DMS114 treated with DMSO at 0.1 percent for 48 hours (cell line): ENCODE data around the gene ANKRD17.
"Not testable (repeated sequence)": the region's sequence is repeated elsewhere in the genome, so short reads cannot be mapped to it uniquely, and the experiment has no call there.

Source experiments
- DNase-seq: peaks from one replicate; lab custom pipeline; 2025; ENCODE audit not compliant: unreplicated experiment; lab: John Stamatoyannopoulos, UW

The ANKRD17 gene

DNA sequence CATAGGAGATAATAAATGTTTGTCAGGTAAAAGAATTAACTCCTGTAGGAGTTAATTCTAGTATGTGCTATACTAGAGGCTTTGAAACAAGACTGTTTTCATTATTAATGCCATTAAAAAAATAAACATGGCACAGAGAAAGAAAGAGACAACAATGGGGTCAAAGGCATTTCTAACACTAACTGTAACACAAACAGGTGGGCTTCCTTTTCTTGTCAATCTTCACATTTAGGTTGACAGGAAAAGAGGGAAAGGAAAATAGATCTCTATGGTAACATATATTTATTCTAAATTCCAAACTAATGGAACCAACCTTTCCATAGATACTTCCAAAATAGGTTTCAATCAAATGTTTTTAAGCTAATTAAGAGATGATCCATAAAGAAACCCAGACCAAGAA lies 9.8 kb downstream of the ANKRD17 start:
- no peak for DNase-seq

DNA sequence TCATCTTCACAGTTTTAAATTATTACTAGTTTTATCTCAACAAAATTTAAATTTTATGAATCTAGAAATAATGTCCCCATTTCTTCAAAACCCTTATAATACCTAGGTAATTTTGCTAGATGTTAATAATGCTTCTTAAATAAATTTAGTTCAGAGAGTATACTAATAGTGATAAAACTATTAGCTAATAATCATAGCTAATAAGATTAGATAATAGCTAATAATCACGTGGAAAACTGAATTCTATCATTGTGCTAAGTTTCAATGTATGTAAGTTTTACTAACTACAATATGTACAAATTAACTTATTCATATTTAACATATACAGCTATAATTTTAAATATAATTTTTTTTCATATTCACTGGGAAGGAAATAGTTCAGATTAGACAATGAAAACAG lies 10.2 kb downstream of the ANKRD17 start:
- no peak for DNase-seq

DNA sequence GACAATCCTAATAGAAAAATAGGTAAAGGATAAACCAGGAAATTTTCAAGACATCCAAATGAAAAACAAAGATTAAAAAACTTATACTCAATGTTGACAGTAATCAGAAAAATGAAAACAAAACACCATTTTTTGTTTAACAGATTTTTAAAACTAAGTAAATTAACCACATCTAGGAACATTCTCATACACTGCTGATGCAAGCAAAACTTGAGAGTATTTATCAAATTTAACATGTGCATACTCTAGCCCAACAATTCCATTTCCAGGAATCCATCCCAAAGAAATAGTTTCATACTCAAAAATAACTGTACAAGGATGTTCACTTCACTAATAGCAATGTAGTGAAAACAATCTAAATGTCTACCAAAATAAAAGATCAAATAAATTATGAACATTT lies 11.5 kb downstream of the ANKRD17 start:
- DNase-seq: no peak

DNA sequence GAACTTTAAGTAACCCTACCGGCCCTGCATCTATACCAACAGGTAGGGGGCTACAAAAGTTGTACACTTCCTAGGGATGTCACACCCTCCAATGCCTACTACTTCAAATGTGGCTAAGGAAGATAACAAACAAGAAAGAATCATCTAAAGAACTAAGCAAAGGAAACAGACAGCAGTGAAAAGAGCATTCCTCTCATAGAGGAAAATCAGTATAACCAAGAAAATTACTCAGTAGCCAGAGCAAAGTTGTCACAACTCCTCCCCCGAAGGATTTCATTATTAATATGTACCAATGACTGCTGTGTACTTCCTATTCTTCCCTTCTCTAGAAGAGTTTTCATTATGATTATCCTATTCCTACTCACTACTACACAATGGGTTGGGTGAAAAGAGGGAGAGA lies 12.6 kb downstream of the ANKRD17 start:
- DNase-seq: no peak

DNA sequence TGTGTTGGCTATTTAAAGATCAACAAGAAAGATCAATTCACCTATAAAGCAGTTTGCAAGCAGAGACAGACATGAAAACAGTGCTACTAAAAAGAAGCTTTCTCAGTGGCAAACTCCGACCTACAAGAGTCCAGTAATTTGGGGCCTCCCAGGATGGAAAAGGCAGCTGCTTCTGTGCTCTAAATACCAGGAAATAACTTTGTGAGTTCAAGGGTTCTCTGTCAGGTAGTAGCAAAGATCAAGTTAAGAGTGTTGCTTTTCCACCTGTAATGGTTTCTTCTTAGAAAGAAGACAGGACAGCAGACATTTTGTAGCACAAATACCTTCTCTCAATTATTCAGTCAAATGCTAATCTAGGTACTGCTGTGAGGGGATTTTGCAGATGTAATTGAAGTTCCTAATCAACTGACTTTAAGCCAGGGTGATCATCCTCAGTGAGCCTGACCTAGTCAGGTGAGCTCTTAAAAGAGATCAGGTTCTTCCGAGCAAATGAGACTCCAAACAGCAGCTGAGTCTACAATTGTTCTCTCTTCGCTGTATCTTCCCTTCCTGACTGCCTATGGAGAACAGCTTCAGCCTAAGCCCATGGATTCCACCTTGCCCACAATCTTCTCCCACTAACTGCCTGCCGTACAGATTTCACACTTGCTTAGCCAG lies 13.5 kb downstream of the ANKRD17 start:
- DNase-seq: no peak

DNA sequence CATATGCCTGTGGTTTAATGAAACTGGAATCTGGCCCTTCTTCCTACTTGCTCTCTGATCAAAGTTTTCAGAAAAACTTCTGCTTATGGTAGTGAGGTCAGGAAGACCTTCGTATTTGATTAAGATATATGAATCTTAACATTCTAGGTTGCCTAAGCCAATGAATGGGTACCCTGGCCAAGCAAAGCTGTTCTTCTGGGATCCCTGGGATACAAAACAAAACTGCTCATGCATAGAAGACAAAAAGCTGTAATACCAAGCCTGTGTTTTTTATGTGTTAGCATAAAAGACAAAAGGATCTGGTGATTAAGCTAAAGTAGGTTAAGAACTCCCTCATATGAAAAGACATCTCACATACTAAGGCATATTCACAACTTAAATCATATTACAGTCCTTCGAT lies 21.6 kb downstream of the ANKRD17 start:
- DNase-seq: no peak

DNA sequence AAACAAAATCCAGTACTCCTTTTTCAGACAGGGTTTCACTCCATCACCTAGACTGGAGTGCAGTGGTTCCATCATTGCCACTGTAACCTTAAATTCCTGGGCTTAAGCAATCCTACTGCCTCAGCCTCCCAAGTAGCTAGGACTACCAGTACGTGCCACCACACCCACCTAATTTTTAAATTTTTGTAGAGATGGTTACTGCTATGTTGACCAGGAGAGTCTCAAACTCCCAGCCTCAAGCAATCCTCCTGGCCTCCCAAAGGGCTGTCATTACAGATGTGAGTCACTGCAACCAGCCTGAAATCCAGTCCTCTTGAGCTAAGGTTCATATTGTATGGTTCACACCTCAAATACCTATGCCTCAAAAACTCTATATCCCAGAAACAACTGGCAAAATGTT lies 22.4 kb downstream of the ANKRD17 start:
- no peak for DNase-seq

DNA sequence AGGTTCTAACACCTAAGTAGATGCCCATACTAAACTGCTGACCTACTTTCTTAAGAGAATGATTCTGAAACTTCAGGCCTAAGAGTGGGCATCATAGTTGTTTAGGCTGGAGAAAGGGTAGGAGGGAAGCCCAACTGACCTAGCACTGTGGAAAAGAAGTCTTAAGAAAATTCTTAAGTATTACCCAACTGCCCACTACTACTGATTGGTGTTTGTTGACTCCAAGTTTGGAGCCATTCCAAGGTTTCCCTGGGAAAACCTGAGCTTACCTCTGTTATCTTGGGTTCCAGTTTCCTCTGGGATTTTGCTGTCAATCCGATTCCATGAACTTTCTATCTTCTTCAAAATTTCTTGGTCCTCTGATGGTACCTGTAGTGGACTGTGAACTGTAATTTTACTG lies 23.9 kb downstream of the ANKRD17 start:
- no peak for DNase-seq

DNA sequence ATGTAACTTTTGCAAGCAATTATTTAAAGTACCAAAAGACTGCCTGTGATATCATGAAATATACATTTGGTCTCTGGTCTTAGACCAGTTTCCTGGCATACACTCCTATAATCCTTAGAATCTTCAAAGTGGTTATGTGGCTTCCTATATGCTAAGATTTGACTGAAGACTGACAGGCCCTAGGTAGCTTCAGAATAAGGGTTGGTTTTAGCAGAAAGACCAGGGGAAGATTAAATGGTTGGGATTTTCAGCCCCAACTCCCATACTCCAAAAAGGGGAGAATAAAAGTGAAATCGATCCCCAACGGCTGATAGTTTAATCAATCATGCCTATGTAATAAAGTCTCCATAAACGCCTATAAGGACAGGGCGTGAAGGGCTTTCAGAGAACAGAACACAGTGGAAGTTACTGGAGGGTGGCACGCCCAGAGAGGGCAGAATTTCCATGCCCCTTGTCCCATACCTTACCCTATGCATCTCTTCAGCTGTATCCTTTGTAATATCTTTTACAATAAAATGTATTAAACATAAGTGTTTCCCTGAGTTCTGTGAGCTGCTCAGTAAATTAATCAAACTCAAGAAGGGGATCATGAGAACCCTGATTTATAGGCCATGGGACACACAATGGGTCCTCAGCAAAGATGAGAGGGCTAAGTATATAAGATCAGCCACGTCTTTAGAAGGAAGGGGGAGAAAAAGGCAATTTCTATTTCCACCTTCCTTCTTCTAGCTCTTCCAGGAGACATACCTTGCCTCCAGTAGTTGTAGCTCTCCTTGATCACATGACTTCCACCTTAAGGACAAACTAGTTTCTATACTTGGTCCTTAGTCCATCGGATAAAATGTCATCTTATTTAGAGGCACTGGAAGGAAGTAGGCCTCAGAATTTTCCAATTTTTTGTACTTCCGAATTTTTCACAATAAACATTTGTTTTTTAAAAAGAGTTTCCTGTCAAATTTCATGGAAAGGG lies 26.8 kb downstream of the ANKRD17 start:
- DNase-seq: no peak

DNA sequence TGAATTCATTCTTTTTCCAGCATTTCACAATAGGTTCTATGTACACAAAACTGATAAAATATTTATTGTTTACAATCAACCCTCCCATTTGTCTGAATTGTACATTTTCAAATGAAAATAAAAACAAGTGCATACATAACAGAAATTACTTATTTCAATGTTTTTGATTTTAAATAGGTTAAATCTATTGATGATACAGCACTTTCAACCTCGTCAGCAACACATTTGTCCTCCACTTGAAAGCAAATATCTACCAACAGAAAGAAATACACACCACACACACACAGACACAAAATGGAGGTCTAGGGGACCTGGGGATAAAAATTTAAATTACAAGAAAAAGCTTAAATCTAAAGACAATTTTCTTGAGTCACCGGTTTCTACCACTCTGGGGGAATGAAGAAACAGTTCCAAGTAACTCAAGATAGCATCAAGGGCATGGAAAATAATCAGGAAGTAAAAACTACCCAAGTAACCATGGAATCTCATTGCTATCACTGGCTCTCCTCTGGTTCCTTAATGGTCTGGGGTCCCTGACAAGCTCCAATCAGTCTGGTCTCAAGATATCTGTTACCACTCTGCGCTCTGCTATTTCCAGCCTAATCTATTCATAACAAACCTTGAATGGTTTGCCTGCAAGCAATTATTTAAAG lies 27.6 kb downstream of the ANKRD17 start:
- no peak for DNase-seq

DNA sequence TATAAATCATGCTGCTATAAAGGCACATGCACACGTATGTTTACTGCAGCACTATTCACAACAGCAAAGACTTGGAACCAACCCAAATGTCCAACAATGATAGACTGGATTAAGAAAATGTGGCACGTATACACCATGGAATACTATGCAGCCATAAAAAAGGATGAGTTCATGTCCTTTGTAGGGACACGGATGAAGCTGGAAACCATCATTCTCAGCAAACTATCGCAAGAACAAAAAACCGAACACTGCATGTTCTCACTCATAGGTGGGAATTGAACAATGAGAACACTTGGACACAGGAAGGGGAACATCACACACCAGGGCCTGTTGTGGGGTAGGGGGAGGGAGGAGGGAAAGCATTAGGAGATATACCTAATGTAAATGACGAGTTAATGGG lies 29.8 kb downstream of the ANKRD17 start:
- not testable (repeated sequence) for DNase-seq

DNA sequence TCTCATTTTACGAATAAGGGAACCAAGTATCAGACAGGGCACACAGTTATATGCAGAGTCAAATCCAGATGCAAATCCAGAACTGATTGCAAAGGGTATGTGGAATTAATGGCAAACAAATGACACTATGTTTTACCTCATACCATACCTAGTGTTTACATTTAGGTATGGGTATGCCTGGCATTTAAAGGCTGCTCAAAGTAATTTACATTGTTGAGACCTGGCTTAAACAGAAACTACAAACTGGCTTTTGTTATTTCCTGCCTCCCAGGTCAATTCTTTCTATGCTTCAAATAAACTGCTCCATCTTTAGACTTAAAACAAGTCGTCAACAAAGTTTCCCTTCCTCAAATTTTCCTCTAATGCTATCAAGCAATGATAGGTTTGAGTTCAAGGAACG lies 33.7 kb downstream of the ANKRD17 start:
- DNase-seq: no peak

DNA sequence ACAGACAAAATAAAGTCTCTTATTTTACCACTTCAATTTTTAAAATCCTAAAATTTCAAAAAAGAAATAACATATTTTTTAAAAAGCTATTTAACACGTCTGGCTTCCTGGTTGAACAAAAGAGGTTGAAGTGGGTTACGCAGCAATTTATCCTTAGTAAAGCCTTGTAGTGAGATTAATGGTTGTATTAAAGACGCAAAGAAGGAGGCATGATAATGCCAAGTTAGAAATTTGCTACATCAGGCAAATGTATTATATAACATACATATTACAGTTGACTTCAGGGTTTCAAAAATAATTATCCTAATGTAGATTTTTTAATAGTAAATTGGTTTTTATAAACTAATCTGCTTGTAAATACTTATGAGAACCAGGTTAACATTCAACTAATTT lies 35.3 kb downstream of the ANKRD17 start:
- DNase-seq: no peak

DNA sequence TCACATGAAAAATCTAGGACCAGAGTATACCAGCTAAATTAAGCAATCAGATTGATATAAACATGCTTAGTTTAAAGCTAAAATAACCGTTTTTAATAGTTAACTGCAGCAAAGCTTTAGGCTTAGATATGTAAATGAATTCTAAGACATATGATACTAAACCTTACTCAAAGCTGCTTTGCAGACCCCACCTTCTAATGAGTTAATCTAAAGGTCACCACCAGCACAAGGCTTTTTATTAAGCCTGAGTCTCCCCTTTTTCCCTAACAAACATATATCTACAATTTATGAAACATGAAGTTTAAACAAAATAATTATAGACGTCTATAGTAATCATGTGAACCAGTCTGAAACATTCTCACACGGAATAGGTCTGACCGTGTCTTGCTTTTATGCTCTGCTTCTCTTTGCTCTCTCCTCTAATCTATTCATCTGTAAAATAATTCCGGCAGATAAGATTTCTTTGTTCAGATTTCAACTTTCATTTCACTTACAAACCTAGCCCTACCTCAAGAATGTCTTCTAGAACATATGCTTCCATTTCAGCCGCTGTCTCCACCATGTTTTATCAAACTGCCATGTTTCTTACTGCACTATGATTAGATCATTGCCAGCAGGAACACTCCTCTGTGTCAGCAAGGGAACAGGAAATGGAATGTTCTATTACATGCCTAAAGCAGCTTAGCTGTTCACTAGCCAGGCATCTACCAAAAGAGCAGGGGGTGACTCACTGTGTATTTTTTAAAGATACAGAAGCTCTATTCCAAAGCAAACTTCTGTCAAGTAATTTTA lies 35.9 kb downstream of the ANKRD17 start:
- DNase-seq: peak; percentile 16

DNA sequence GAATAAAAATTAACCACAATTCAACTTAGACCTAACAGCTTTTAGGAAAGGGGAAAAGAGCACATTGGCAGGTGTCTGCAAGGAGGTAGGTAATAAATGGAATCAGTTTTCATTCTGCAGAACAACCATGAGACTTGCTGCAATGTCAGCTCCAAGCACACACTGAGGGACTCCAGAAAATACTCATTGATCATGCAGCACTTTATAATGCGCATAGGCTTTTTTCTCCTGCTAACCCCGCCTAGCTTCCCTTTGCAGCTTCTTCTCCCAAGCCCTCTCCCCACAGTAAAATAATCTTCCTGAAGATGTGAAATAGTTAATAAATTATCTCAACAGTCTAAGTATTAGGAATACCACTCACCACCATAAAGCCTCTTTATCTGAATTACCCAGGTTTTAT lies 36.9 kb downstream of the ANKRD17 start:
- DNase-seq: no peak

DNA sequence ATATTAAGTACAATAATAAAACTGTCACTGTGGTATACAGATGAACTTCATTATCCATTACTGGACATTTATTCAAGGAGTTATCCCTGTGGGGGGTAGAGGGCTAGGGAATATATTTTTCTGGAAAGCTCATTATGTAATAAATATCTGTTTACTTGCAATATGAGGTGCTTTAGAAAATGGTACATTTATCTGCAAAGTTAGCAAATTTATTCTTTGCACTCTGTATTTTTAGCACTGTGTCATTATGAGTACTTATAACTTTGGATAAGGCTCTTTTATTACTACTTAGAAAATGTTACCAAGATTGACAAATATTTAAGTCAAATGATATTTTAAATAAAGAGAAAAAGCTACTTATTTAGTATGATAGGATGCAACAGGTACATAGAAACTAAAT lies 37.8 kb downstream of the ANKRD17 start:
- DNase-seq: no peak

DNA sequence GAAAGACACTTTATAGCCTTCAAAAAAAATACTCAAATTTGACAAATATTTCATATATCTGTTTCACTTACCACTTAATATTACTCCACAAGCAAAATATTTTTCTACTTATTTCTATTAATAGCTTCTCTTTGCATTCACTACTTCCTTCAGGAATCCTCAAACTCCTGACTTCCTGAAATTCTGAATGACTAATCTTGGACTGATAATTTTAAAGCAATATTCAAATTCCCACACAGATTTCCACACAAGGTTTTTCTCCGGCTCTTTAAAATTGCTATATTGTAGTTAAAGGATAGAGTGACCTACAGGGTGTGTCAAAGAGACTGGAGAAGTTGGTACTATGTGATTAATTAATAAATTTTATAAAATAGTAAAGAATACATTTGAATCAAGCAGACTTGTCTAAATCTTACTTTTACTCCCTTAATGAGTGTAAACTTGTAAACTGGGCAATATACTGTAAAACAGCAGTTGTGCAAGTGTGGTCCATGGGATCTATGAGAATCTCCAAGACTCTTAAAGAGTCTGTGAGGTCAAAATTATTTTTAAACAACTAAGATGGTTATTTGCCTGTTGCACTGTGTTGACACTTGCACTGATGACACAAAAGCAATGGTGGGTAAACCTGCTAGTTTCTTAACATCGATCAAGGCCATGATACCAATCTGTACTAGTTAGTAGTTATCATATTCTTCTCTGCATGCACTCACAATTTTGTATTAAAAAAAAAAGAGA lies 44.5 kb downstream of the ANKRD17 start:
- DNase-seq: no peak

DNA sequence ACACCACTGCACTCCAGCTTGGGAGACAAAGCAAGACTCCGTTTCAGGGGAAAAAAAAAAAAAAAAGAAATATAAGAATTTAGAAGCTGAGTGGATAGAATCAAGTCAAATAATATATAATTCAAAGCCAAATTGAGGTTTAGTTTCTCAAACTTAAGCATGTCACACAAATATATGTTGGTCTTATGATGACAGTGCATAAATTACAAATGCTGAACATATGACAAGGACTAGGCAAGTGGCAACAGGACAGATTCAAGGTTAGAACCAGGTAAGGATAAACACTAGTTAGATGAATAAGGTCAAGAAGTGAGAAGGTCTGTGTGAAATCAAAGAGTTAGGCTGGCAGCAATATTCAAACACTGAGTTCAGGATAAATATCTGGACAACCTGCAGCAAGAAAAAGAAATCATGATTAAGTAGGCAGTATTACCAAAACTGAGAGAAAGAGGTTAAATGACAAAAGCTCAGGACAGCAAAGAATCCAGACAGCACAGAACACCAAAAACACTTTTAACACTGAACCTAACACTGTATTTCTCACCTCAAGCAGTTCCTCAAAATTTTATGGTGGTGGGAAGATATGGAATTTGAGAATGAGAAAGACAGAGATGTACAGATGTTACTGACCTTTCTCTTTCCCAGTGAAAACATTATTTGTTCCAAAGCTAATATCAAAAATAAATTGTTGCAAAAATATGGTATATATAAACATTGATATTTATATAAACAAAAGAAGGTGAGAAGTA lies 45.4 kb downstream of the ANKRD17 start:
- DNase-seq: no peak

DNA sequence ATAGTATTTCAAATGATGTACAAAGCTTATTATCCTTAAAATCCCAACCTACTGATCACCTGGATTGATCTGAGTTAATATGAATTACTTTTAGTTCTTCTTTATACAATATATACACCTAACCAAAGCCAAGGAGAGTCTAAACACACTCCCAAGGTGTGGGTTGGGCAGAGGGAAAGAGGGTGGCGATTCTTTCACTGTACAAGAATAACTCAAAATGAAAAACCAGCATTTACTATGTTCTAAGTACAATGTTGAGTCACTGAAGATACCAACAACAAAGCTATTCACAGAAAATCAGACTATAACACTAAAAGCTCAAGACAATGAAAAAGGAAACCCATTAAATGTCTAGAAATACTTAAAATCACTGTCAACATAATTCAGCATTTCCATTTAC lies 46.6 kb downstream of the ANKRD17 start:
- DNase-seq: no peak

DNA sequence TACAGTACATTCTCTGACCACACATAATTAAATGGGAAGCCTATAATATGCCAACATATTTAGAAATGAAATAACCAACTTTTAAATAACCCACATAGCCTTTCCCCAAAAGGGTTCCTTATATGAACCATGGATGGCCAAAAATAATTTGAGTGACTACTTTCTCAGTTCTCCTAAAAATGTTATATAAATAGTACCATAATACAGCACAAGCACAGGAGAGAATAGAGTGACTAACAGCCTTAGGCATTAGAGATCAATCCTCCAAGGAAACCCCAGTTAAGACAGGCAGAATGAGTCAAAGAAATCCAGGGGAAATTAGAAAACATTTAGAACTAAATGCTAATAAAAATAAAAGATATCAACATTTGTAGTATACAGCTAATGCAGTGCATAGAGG lies 50.2 kb downstream of the ANKRD17 start:
- no peak for DNase-seq
